HG03521 (cell line): ENCODE data around the gene CRMP1.

Source experiments
- ATAC-seq: cut with Tn5 transposase; IDR thresholded peaks from one replicate; pipeline ENCODE4 v1.9.1; 2021; ENCODE audit warnings: mild to moderate bottlenecking, moderate library complexity; ENCODE audit not compliant: unreplicated experiment

Gene CRMP1

GRCh38 chr4:5893004-5893580, at the start of gene CRMP1:
Gene CRMP1 (minus strand): TSS chr4:5893086. CDS start chr4:5892969, 117 bp downstream.
- no peak for ATAC-seq

DNA sequence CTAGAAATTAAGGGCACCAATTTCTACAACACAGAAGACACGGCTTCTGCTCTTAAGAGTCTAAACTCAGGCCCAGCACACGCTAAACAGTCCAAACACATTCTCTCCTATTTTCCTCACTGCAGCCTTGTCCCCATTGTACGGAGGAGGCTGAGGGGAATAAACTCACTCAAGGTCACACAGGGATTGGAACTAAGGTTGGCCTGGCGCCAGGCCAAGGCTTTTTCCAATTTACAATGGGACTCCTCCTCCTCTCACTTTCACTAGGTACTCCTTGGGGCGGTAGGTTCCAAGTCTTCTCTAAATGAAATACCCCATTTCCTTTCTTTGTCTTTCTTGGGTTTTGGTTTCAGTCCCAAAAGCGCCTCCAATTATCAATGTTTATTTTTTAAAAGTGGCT, 48.7 kb upstream of the CRMP1 start:
- ATAC-seq, result no peak

DNA sequence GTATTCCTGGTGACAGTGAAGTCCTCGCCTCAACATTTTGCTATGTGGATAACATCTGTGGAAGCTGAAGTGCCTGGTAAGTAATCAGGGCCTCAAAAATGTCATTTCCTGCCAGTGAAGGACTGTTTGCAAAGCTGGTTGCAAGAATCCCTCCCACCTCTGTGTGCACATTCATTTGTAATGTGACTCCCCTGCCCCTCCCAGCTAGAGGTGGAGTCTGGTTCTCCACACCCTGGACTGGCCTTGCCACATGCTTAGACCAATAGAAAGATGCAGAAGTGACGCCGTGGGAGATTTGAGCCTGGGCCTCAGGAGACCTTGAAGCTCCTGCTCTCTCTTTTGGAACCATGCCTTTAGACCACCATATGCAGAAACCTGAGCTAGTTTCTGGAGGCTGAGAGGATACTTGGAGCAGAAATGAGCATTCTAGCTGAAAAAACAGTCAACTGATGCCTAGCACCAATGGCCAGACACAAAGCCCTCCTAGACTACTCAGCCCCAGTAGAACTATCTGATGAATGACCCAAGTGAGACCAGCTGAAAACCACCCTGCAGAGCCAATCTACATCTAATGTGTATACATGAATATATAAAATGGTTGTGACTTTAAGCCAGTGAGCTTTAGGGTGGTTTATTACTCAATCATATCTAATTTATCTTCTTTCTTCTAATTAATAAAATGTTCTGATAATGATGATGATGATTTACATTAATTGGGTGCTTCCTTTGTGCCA, 47.8 kb upstream of the CRMP1 start:
- no peak for ATAC-seq

DNA sequence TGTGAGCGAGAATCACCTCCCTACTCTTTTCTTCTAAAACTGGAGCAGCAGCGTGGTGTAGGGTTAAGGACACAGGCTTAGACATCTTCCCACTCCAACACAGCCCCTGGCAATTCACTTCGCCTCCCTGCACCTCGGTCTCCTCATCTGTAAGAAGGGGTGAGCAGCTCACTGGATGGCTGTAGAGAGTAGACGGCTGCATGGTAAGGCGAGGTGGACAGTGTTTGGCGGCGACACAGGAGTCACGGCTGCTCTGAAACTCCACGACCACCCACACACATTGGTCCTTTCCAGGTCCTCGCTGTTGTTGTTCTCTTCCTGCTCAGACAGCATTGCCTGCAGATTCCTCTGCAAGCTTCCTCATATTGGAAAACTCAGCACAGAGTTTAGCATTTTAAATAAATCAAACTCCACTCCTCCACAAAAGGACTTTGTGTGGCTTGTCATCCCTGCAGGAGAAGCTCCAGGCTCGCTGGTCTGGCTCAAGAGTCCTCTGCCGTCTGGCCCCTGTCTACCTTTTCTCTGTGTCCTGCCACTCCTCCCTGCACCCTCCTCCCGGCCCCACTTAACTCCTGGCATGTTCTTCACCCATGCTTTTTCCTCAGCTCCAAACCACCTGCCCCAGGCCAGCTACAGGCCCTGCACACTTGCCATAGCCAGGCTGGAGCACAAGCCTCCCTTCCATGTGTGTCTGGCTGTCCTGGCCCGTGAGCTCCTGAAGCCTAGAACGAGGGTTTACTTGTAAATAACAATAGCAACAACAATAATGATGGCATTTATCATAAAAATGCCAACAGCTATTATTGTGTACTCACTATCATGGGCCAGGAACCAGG, 41.3 kb upstream of the CRMP1 start:
- no peak for ATAC-seq

- ATAC-seq, result no peak
Observed at GRCh38 chr4:5933116-5933515, 40.2 kb upstream of the CRMP1 start.

DNA sequence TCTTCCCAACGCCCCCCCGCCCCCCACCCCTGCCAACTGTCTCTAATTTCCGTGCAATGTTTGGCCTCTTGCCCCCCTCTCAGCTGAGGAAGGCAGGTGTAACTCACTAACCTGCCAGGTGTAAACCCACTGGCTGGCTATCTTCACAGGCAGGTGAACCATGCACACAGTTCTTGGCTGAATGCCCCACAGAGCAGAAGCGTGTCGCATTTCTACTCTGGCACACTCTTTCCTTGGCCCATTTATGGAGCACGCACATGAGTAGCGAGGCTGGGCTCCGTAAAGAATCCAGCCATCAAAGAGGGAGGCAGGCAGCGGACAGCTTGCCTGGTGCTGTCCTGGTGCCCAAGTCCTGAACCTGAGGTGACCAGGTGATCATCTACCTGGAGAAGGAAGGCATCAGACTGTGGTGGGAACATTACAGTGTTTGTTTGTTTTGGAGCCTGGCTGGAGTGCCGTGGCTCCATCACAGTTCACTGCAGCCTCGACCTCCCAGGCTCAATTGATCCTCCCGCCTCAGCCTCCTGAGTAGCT, 39.2 kb upstream of the CRMP1 start:
- no peak for ATAC-seq

DNA sequence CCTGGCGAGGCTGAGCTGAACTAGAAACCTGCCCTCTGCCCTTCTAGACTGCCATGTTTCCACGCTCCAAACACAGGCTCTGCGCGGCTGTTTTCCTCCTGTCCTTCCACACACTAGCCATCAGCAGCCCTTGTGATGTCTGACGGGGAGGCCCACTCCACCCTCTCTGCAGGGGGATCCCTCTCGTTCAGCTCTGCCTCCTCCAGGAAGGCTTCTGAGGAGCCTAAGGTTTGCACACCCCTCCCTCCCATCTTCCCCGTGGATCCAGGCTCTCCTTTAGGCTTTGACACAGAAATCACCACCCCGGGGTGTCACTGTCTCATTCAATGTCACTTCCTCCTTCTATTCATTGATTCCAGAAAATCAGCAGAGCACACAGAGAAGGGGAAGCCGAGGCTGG, 38.6 kb upstream of the CRMP1 start:
- ATAC-seq, result no peak

DNA sequence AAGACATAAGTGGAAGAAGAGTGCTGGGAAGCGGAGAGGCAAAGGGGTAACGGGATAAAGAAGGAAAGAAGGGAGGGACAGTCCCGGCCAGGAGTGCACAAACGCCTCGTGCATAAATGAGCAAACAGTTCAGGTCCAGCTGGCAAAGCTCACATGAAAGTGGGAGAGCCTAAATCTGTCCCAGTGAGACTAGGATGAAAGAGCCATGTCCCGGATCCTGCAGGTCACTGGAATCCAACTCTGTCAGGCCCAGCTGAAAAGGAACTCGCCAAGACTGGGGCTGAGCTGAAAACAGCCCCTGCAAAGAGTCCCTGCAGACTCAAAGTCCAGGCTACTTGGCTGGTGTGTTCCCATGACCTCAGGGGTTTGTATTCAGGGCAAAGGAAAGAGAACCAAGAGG, 38.0 kb upstream of the CRMP1 start:
- ATAC-seq, result no peak

DNA sequence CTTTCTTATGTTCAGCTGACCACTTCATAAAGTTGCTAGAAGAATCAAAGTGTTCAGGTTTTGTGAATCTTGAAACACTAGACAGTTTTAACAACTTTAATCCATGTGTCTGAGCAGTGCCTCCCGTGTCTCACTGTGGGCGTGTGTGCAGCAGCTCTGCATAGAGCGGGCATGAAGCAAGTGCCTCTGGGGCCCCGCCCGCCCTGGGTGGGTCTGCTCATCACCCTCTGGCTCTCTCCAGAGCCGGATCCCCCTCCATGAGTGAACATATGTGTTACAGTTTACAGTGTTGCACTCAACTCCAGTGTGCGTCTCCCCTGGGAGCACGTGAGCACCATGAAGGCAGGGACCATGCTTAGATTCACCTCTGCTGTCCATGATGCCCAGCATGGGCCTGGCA, 37.6 kb upstream of the CRMP1 start:
- ATAC-seq, result no peak

DNA sequence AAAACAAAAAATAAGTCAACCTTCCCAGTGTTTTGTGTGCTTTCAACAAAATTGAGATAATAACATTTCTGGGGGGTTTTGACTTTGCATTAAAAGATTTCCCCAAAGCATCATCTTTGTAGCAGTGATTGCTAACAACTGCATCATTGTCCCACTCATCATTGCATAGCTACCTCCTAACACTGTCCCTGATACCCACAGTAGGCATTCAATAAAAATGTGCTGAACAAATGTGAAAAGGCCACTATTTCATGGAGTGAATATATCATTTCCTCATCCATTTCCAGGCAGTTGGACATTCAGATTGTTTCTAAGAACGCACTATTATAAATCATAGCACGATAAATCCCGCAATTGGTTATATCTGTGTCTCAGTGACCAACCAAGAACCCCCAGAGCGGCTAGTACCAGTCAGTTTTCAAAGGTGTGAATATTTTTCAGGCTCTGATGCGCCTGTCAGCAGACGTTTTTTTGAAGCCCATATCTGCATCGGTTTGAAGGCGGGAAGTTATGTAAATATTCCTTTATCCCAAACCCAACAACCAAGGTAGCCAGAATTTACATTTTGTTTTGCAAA, 36.0 kb upstream of the CRMP1 start:
- ATAC-seq, result no peak

DNA sequence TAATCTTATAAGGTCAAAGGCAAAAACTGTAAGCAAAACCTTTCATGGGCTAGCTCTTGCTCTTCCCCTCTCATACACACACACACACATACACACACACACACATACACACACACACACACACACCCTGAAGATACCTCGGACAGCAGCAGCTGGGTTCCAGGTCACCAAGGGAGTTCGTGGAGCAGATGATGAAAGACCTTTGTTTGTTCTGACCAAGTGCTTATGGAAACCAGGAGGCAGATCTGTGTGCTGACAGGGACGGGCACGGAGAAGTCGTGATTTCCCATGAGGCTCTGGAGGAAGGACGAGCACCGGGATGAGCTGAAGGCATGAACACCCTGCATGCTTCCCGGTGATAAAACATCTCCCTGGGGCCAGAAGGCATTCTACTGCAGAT, 35.4 kb upstream of the CRMP1 start:
- no peak for ATAC-seq

DNA sequence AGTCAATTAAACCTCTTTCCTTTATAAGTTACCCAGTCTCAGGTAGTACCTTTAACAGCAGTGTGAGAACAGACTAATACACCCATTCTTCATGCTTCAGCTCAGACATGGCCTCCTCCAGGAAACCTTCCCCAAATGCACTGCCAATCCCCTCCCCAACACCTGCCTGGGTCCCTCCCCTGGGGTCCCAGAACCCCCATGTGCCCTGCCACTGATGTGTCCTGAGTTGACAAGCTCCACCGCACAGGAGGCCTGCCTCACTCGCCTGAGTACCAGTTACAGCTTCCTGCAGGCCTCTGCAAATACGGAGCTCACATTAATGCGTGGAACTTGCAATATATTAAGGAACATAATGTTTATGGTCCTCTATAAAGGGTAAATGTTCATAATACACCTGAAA, 34.9 kb upstream of the CRMP1 start:
- ATAC-seq, result no peak

DNA sequence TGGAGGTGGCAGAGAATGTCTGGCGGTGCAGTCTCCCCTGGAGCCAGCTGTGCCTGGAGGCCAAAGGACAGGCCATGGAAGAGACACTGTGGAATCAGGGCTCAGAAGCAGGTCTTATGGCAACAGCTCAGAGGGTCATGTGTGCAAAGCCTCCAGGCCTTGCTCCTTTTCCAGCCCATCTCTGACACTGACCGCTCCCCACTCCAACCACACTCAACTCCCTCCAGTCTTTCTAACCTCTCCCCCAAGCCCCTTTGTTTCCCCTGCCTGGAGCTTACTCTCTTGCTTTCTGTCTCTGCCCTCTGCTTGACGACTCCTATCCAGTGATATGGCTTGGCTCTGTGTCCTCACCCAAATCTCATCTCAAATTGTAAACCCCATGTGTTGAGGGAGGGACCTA, 34.2 kb upstream of the CRMP1 start:
- no peak for ATAC-seq

GRCh38 chr4:5926598-5926997, 33.7 kb upstream of the CRMP1 start:
- ATAC-seq, result no peak

GRCh38 chr4:5925419-5926200, 32.7 kb upstream of the CRMP1 start:
- no peak for ATAC-seq

- no peak for ATAC-seq
Observed at GRCh38 chr4:5924461-5925125, 31.7 kb upstream of the CRMP1 start.

DNA sequence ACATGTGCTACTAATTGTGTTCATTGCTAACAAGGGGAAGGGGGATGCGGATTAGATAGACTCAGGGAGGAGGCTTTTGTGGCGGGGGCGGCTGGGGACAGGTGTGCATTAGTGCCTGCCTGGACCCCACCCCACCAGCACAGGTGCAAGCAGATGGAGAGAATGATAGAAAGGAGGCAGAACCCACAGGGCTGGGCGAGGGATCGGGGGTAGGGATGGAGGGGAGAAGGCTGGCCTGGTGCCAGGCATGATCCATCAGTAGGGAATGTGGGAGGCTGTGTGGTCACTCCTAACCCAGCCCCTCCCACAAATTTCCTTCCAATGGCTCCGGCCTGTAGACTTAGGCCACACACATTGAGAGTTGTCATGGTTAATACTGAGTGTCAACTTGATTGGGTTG, 30.5 kb upstream of the CRMP1 start:
- ATAC-seq, result no peak

DNA sequence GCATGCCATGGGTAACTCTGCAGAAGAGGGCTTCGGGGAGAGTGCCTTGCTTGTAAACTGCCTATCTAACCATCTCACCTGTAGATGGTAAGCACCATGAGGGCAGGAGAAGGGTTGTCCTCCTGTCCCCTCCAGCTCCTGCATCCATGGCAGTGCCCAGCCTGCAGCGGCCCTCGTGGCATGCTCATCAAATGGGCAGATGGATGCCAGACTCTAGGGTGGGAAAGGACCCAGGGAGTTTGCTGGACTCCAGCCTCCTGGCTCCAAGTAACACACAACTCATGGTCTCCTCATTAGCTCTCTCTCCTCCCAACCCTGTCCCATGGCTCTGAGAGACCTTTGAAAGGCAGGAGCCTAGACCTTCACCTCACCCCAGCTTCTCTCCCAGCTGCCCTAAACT, 29.7 kb upstream of the CRMP1 start:
- ATAC-seq, result no peak

- ATAC-seq, result no peak
Observed at GRCh38 chr4:5921981-5922380, 29.1 kb upstream of the CRMP1 start.
